IMR-90 (cell line): ENCODE data around the gene CCDC175. TPM values are rescaled to one million over a fixed set of nuclear protein-coding genes. Genes with fewer than 3 reads are reported as not detected.

Experiments
- ATAC-seq: fragments of 200-7000 bp; cut with Tn5 transposase; 2 replicates; pipeline ENCODE4 v1.9.1; 2020; ENCODE audit warnings: low read depth, mild to moderate bottlenecking, moderate library complexity
- BruUV-seq: library from RNA; stranded (reverse); fragments of 400-500 nt; replicated peaks from 2 replicates; lab custom pipeline; 2021; lab: Mats Ljungman, UMichigan
- CTCF ChIA-PET: fragments of 300-600 bp; formaldehyde crosslinking; extraction: SDS; loops from one replicate; lab custom pipeline; 2021; ENCODE audit warnings: antibody characterized with exemption; lab: Yijun Ruan, JAX
- POLR2A ChIA-PET: fragments of 300-600 bp; sonication (Branson Sonifier 250); formaldehyde crosslinking; loops from one replicate; lab custom pipeline; 2022; ENCODE audit warnings: antibody characterized with exemption; ENCODE audit not compliant: unreplicated experiment; lab: Charles Lee
- DNase-seq: peaks from one replicate; pipeline ENCODE4 v3.0.0; 2013
- H2AFZ ChIP-seq: replicated peaks from 2 replicates; pipeline ENCODE3; 2013; ENCODE audit warnings: low read length, mild to moderate bottlenecking; ENCODE audit not compliant: poor library complexity
- H2AK5ac ChIP-seq: 2 replicates; pipeline ENCODE4 v1.6.1; 2013; ENCODE audit warnings: low read depth, low read length, inconsistent platforms
- H2AK9ac ChIP-seq: replicated peaks from 2 replicates; pipeline ENCODE3; 2013; ENCODE audit warnings: mild to moderate bottlenecking, low read depth, low read length, moderate library complexity; ENCODE audit not compliant: poor library complexity
- H2BK120ac ChIP-seq: 2 replicates; pipeline ENCODE4 v1.6.1; 2013; ENCODE audit warnings: low read depth, low read length, inconsistent platforms
- H2BK15ac ChIP-seq: 3 replicates; pipeline ENCODE4 v1.6.1; 2013; ENCODE audit warnings: low read depth, low read length, inconsistent platforms
- H2BK20ac ChIP-seq: 2 replicates; pipeline ENCODE4 v1.6.1; 2013; ENCODE audit warnings: low read depth, mild to moderate bottlenecking, inconsistent platforms, low read length, moderate library complexity
- H2BK5ac ChIP-seq: 2 replicates; pipeline ENCODE4 v1.6.1; 2013; ENCODE audit warnings: mild to moderate bottlenecking, low read depth, low read length, inconsistent platforms; ENCODE audit not compliant: poor library complexity, severe bottlenecking
- H3K14ac ChIP-seq: replicated peaks from 2 replicates; pipeline ENCODE4 v1.6.1; 2013; ENCODE audit warnings: low read depth, low read length, inconsistent platforms
- H3K18ac ChIP-seq: 2 replicates; pipeline ENCODE4 v1.6.1; 2013; ENCODE audit warnings: low read depth, low read length, control low read depth
- H3K23ac ChIP-seq: 2 replicates; pipeline ENCODE4 v1.6.1; 2013; ENCODE audit warnings: low read depth, low read length, inconsistent platforms
- H3K27ac ChIP-seq: 2 replicates; pipeline ENCODE4 v1.5.1; 2013; ENCODE audit warnings: mild to moderate bottlenecking, control low read depth, low read length; ENCODE audit not compliant: insufficient read depth
- H3K27me3 ChIP-seq: 2 replicates; pipeline ENCODE4 v1.6.1; 2013; ENCODE audit warnings: low read length; ENCODE audit not compliant: control insufficient read depth, insufficient read depth
- H3K36me3 ChIP-seq: 2 replicates; pipeline ENCODE4 v1.6.1; 2013; ENCODE audit warnings: low read length, mixed read lengths; ENCODE audit not compliant: control insufficient read depth, insufficient read depth
- H3K4ac ChIP-seq: 2 replicates; pipeline ENCODE4 v1.6.1; 2013; ENCODE audit warnings: low read depth, low read length, inconsistent platforms
- H3K4me1 ChIP-seq: 2 replicates; pipeline ENCODE4 v1.6.1; 2013; ENCODE audit warnings: low read length, mixed read lengths; ENCODE audit not compliant: control insufficient read depth, insufficient read depth
- H3K4me2 ChIP-seq: 2 replicates; pipeline ENCODE4 v1.6.1; 2013; ENCODE audit warnings: low read depth, mild to moderate bottlenecking, control low read depth, low read length, moderate library complexity
- H3K4me3 ChIP-seq: 2 replicates; pipeline ENCODE4 v1.5.1; 2013; ENCODE audit warnings: low read depth, mild to moderate bottlenecking, control low read depth, low read length, moderate library complexity; ENCODE audit not compliant: insufficient read depth
- H3K56ac ChIP-seq: 2 replicates; pipeline ENCODE4 v1.6.1; 2013; ENCODE audit warnings: low read length, inconsistent platforms; ENCODE audit not compliant: insufficient read depth; ENCODE audit errors: extremely low read depth
- H3K79me1 ChIP-seq, 2 experiments: 2 replicates each; pipeline ENCODE4 v1.6.1; 2013; ENCODE audit warnings: low read length in 2 of 2, inconsistent platforms in 1 of 2, low read depth in 1 of 2
- H3K9ac ChIP-seq: 2 replicates; pipeline ENCODE4 v1.6.1; 2013; ENCODE audit warnings: low read depth, low read length, control low read depth
- H3K9me1 ChIP-seq: 2 replicates; pipeline ENCODE4 v1.6.1; 2013; ENCODE audit warnings: low read length, inconsistent platforms; ENCODE audit not compliant: insufficient read depth
- H3K9me3 ChIP-seq: 2 replicates; pipeline ENCODE4 v1.6.1; 2013; ENCODE audit warnings: low read length; ENCODE audit not compliant: control insufficient read depth, insufficient read depth
- H4K20me1 ChIP-seq: 2 replicates; pipeline ENCODE4 v1.6.1; 2013; ENCODE audit warnings: low read length, inconsistent platforms; ENCODE audit not compliant: insufficient read depth
- H4K5ac ChIP-seq: 2 replicates; pipeline ENCODE4 v1.6.1; 2013; ENCODE audit warnings: mild to moderate bottlenecking, low read depth, low read length, control low read depth
- H4K8ac ChIP-seq, 2 experiments: 2 replicates each; pipeline ENCODE4 v1.6.1; 2013; ENCODE audit warnings: low read depth in 2 of 2, low read length in 2 of 2, control low read depth in 1 of 2, inconsistent platforms in 1 of 2
- H4K91ac ChIP-seq: 2 replicates; pipeline ENCODE4 v1.6.1; 2013; ENCODE audit warnings: low read depth, low read length, inconsistent platforms; ENCODE audit not compliant: insufficient read depth
- CEBPB ChIP-seq: IDR thresholded peaks from 2 replicates; pipeline ENCODE4 v1.6.1; 2012; ENCODE audit warnings: low read depth, low read length, improper control_type of control experiment
- FOS ChIP-seq: fragments of 150-350 bp; IDR thresholded peaks from 2 replicates; pipeline ENCODE4 v1.6.1; 2016; ENCODE audit warnings: low read depth, low read length
- MAFK ChIP-seq: IDR thresholded peaks from 2 replicates; pipeline ENCODE4 v1.6.1; 2012; ENCODE audit warnings: low read depth, low read length, improper control_type of control experiment
- MXI1 ChIP-seq: IDR thresholded peaks from 2 replicates; pipeline ENCODE4 v1.6.1; 2012; ENCODE audit warnings: low read depth, mild to moderate bottlenecking, low read length, moderate library complexity, borderline replicate concordance
- NFE2L2 ChIP-seq: fragments of 150-350 bp; IDR thresholded peaks from 2 replicates; pipeline ENCODE4 v1.6.1; 2016; ENCODE audit warnings: low read depth, mild to moderate bottlenecking, low read length
- POLR2A ChIP-seq: IDR thresholded peaks from 2 replicates; pipeline ENCODE4 v1.6.1; 2012; ENCODE audit warnings: mild to moderate bottlenecking, low read depth, low read length
- RAD21 ChIP-seq: IDR thresholded peaks from 2 replicates; pipeline ENCODE4 v1.6.1; 2012; ENCODE audit warnings: low read length, improper control_type of control experiment
- SMC3 ChIP-seq: fragments of 150-350 bp; IDR thresholded peaks from 2 replicates; pipeline ENCODE4 v1.6.1; 2016; ENCODE audit warnings: low read depth, mild to moderate bottlenecking, antibody characterized with exemption, low read length, moderate library complexity
- WGBS, 2 experiments: methylation state at CpG; one replicate each; pipeline versions ENCODE4 v1.1.5 to v1.1.7; 2013; ENCODE audit warnings: missing lambda C conversion rate in 2 of 2; ENCODE audit not compliant: insufficient read length in 1 of 2; ENCODE audit errors: extremely low coverage in 2 of 2; 5-methylcytosine and 5-hydroxymethylcytosine counted together
- dilution Hi-C: fragments of 300-500 bp; cut with HindIII; formaldehyde crosslinking; loops from one replicate; pipeline ENCODE4 v1.14.3; 2018; ENCODE audit warnings: low sequenced_read_pairs; ENCODE audit not compliant: unreplicated experiment
- in situ Hi-C: fragments of 300-500 bp; cut with MboI; formaldehyde crosslinking; loops from 3 replicates; pipeline ENCODE4 v1.14.3; 2019; ENCODE audit warnings: low sequenced_read_pairs, inconsistent platforms, mixed read lengths
- intact Hi-C: fragments of 100-400 bp; cut with micrococcal nuclease; formaldehyde crosslinking; loops from 2 replicates; pipeline ENCODE4 v1.10.0; 2022
- polyA plus RNA-seq, 3 experiments: library from polyadenylated mRNA; depleted of rRNA; stranded (reverse); fragments of >200 nt; gene quantifications; 2 replicates each; pipeline ENCODE4 v1.2.3, GENCODE V29; 2012; ENCODE audit warnings: low replicate concordance in 1 of 3
- total RNA-seq: library from RNA; depleted of rRNA; stranded (reverse); fragments of >200 nt; gene quantifications from 2 replicates; pipeline ENCODE4 v1.2.3, GENCODE V29; 2012
- TF ChIP-seq, protein P1 (sequence below): conservative IDR thresholded peaks from 2 replicates; pipeline ENCODE4 v1.5.1; 2012; ENCODE audit warnings: mild to moderate bottlenecking, low read depth, low read length, improper control_type of control experiment

CCDC175 gene
- total and polyA plus RNA-seq, 2 of the 4 experiments (the other 2 are of a cell fraction): not detected

DNA sequence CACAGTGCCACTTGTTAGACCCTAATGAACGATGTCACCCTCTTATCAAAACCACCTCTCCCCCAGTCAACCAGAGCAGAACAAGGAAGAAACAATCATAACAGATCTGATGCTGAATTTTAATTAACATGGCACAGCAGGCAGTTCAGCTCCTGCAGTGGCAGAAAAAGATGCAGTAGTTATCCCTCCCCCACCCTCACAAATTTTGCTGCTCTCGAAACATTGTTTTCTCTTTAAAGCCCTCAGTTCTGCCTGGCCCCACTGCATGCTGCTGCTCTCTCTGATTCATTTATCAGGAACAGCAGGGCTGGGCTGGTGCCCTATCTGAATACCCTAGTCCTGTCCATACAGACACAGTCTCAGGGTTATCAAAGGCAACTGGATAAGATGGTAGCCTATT, 12.2 kb downstream of the CCDC175 start:
- TF ChIP-seq SMC3 (no peak), CEBPB (no peak), POLR2A (no peak), NFE2L2 (no peak), MAFK (no peak), MXI1 (no peak), FOS (no peak), RAD21 (no peak)
- TF ChIP-seq, protein P1, sequence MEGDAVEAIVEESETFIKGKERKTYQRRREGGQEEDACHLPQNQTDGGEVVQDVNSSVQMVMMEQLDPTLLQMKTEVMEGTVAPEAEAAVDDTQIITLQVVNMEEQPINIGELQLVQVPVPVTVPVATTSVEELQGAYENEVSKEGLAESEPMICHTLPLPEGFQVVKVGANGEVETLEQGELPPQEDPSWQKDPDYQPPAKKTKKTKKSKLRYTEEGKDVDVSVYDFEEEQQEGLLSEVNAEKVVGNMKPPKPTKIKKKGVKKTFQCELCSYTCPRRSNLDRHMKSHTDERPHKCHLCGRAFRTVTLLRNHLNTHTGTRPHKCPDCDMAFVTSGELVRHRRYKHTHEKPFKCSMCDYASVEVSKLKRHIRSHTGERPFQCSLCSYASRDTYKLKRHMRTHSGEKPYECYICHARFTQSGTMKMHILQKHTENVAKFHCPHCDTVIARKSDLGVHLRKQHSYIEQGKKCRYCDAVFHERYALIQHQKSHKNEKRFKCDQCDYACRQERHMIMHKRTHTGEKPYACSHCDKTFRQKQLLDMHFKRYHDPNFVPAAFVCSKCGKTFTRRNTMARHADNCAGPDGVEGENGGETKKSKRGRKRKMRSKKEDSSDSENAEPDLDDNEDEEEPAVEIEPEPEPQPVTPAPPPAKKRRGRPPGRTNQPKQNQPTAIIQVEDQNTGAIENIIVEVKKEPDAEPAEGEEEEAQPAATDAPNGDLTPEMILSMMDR: no peak
- Histone ChIP-seq H3K4me1 (no peaks in the 10 kb centered on the region), H3K9ac (no peak overlapping the region), H3K56ac (no peak overlapping the region), H2AK9ac (no peak overlapping the region), H3K4ac (no peak overlapping the region), H2BK5ac (no peak overlapping the region), H3K14ac (no peak overlapping the region), H4K8ac (no peak overlapping the region), H4K91ac (no peak overlapping the region), H2BK120ac (no peak overlapping the region), H3K27ac (no peak overlapping the region), H3K23ac (no peak overlapping the region), H3K79me1 (no peaks in the 10 kb centered on the region), H4K20me1 (no peaks in the 10 kb centered on the region), H2AK5ac (no peak overlapping the region), H3K4me2 (no peak overlapping the region), H2BK20ac (no peak overlapping the region), H4K5ac (no peak overlapping the region), H3K36me3 (no peaks in the 10 kb centered on the region), H3K9me1 (no peaks in the 10 kb centered on the region), H3K9me3 (no peaks in the 10 kb centered on the region), H3K27me3 (peaks cover 11% of the 10 kb centered on the region), H2BK15ac (no peak overlapping the region), H2AFZ (no peak overlapping the region), H3K4me3 (no peak overlapping the region), H3K18ac (no peak overlapping the region)
- WGBS, 2 experiments: 0% methylated on average over 1 of the region's 2 CpGs; no CpG with 5 or more reads in 1 of the 2 experiments
- intact Hi-C loops: loop anchor here (5.0 kb wide), 1 partner anchor 37 kb away; no protein-coding TSS in a partner anchor
- no TSS peak for BruUV-seq
- in situ Hi-C loops: no loop called here
- DNase-seq: no peak
- no peak for ATAC-seq
- CTCF ChIA-PET: no interaction called here
- POLR2A ChIA-PET: no interaction called here
- dilution Hi-C loops: no loop called here
